Stomach (tissue), 9 donors: ENCODE measurements around the gene SCRG1. TPM values are rescaled to one million over a fixed set of nuclear protein-coding genes. Genes with fewer than 3 reads are reported as not detected.

ENCODE experiments used
- DNase-seq, 2 donors: peaks; one replicate each; pipeline versions ENCODE4 v3.0.0 to v3.0.0-alpha.2; 2013 to 2019
- H3K27ac ChIP-seq, 5 donors: fragments of 200-600 bp in 4 of 5; sonication (generic) in 4 of 5; one replicate each; pipeline ENCODE4 v1.5.1; 2013 to 2019; ENCODE audit warnings: mild to moderate bottlenecking in 1 of 5, moderate library complexity in 1 of 5
- H3K27me3 ChIP-seq, 3 donors: fragments of 200-600 bp; sonication (generic); one replicate each; pipeline ENCODE4 v1.5.1; 2017 to 2019; ENCODE audit warnings: mixed run types in 1 of 3
- H3K36me3 ChIP-seq, 4 donors: fragments of 200-600 bp; sonication (generic); 1 replicate in 3 of 4; 2 replicates in 1 of 4; pipeline ENCODE4 v1.5.1; 2016 to 2019
- H3K4me1 ChIP-seq, 4 donors: fragments of 200-600 bp; sonication (generic); one replicate each; pipeline ENCODE4 v1.5.1; 2016 to 2019
- H3K4me3 ChIP-seq, 4 donors: fragments of 200-600 bp; sonication (generic) in 3 of 4; one replicate each; pipeline ENCODE4 v1.5.1; 2016 to 2019; ENCODE audit warnings: mild to moderate bottlenecking in 1 of 4
- H3K9me3 ChIP-seq, 4 donors: fragments of 200-600 bp; sonication (generic); one replicate each; pipeline ENCODE4 v1.5.1; 2016 to 2019
- CTCF ChIP-seq, 7 experiments: fragments of 450-650 bp in 4 of 7; fragments of 200-600 bp in 3 of 7; sonication (generic) in 3 of 7; IDR thresholded peaks; one replicate each; pipeline ENCODE4 v1.5.1; 2016 to 2019; ENCODE audit warnings: antibody characterized with exemption in 7 of 7, control low read depth in 2 of 7, mild to moderate bottlenecking in 1 of 7
- EP300 ChIP-seq: sonication (generic); formaldehyde crosslinking; IDR thresholded peaks from one replicate; pipeline ENCODE4 v1.6.1; 2017; ENCODE audit warnings: antibody characterized with exemption
- POLR2A ChIP-seq, 4 donors: fragments of 450-650 bp; IDR thresholded peaks; one replicate each; pipeline ENCODE4 v1.6.1; 2016; ENCODE audit warnings: antibody characterized with exemption in 4 of 4, control low read depth in 2 of 4, mild to moderate bottlenecking in 1 of 4, moderate library complexity in 1 of 4
- POLR2AphosphoS5 ChIP-seq, 3 donors: sonication (generic); formaldehyde crosslinking; IDR thresholded peaks; one replicate each; pipeline ENCODE4 v1.6.1; 2016; ENCODE audit warnings: antibody characterized with exemption in 3 of 3
- WGBS, 5 donors: extraction: QIAGEN DNeasy Blood & Tissue Kit in 3 of 5; methylation state at CpG; one replicate each; pipeline versions ENCODE4 v1.1.5 to v1.1.7; 2013 to 2018; 5-methylcytosine and 5-hydroxymethylcytosine counted together
- intact Hi-C: fragments of 100-400 bp; cut with DNase I; formaldehyde crosslinking; loops from one replicate; pipeline ENCODE4 v1.15.1; 2023; ENCODE audit warnings: low total_unique reads
- polyA plus RNA-seq, 3 donors: library from polyadenylated mRNA; stranded (reverse); fragments of 200-250 nt; gene quantifications; one replicate each; pipeline ENCODE4 v1.2.3, GENCODE V29; 2013
- total RNA-seq, 5 donors: library from RNA; depleted of rRNA; stranded (reverse); fragments of >200 nt; gene quantifications; one replicate each; pipeline versions ENCODE4 v1.1.0 to v1.2.3, GENCODE V29; 2014 to 2016
- donor health status: healthy with polysubstance abuse.
- donor health status: Bipolar disorder and iron deficiency.
- donor health status: healthy.

Gene SCRG1
- total and polyA plus RNA-seq, 8 donors: 0.19 to 3.1 (median 0.92) TPM; not detected in 1

- H3K27ac ChIP-seq: no peak overlapping the region
- TF ChIP-seq CTCF (IDR thresholded peaks at IDR 0.05): no peak
- TF ChIP-seq POLR2AphosphoS5 (IDR thresholded peaks at IDR 0.05): no peak
- no peak for TF ChIP-seq POLR2A (IDR thresholded peaks at IDR 0.05)
- no peak for TF ChIP-seq EP300
- intact Hi-C loops: no loop called here
- H3K27me3 ChIP-seq: no peaks in the 10 kb centered on the region
- peaks cover 0 to 7% (median 0%) of the 10 kb centered on the region in 4 donors for H3K36me3 ChIP-seq
- H3K4me1 ChIP-seq: peaks cover 0 to under 1% (median 0%) of the 10 kb centered on the region in 4 donors
- no peak overlapping the region for H3K4me3 ChIP-seq
- H3K9me3 ChIP-seq: no peaks in the 10 kb centered on the region
- DNase-seq: no peak
Measured at GRCh38 chr4:173386751-173387150, 12.2 kb downstream of the SCRG1 start.

GRCh38 chr4:173382349-173382748 is 16.6 kb downstream of the SCRG1 start:
- TF ChIP-seq POLR2A (IDR thresholded peaks at IDR 0.05) (no peak), POLR2AphosphoS5 (IDR thresholded peaks at IDR 0.05) (no peak), CTCF (IDR thresholded peaks at IDR 0.05) (no peak), EP300 (no peak)
- Histone ChIP-seq H3K27me3 (no peaks in the 10 kb centered on the region), H3K9me3 (no peaks in the 10 kb centered on the region), H3K36me3 (peaks cover 0 to 13% (median 0%) of the 10 kb centered on the region in 4 donors), H3K27ac (no peak overlapping the region), H3K4me3 (no peak overlapping the region), H3K4me1 (peaks cover 0 to 9% (median 0%) of the 10 kb centered on the region in 4 donors)
- intact Hi-C loops: no loop called here
- no peak for DNase-seq
- WGBS, 5 donors: 93 to 97% (median 95%) methylated on average over 4 of the region's 4 CpGs

GRCh38 chr4:173381610-173382009 is 17.3 kb downstream of the SCRG1 start:
- TF ChIP-seq POLR2AphosphoS5 (IDR thresholded peaks at IDR 0.05) (no peak), CTCF (IDR thresholded peaks at IDR 0.05) (no peak), POLR2A (IDR thresholded peaks at IDR 0.05) (no peak), EP300 (no peak)
- Histone ChIP-seq H3K27me3 (no peaks in the 10 kb centered on the region), H3K9me3 (no peaks in the 10 kb centered on the region), H3K4me3 (no peak overlapping the region), H3K27ac (no peak overlapping the region), H3K36me3 (peaks cover 0 to 13% (median 0%) of the 10 kb centered on the region in 4 donors), H3K4me1 (peaks cover 0 to 9% (median 0%) of the 10 kb centered on the region in 4 donors)
- WGBS, 5 donors: 22 to 45% (median 25%) methylated on average over 1 of the region's 1 CpG
- intact Hi-C loops: no loop called here
- DNase-seq: no peak

- Histone ChIP-seq H3K36me3 (peaks cover 0 to 13% (median 0%) of the 10 kb centered on the region in 4 donors), H3K9me3 (no peaks in the 10 kb centered on the region)
Measured at GRCh38 chr4:173380987-173381386, 17.9 kb downstream of the SCRG1 start.

More at GRCh38 chr4:173380987-173381386, 17.9 kb downstream of the SCRG1 start:
- DNase-seq: no peak
- intact Hi-C loops: no loop called here
- TF ChIP-seq POLR2AphosphoS5 (IDR thresholded peaks at IDR 0.05): no peak
- TF ChIP-seq POLR2A (IDR thresholded peaks at IDR 0.05): no peak
- TF ChIP-seq CTCF (IDR thresholded peaks at IDR 0.05): no peak
- TF ChIP-seq EP300: no peak
- no peak overlapping the region for H3K4me3 ChIP-seq
- H3K4me1 ChIP-seq: peaks cover 0 to 9% (median 0%) of the 10 kb centered on the region in 4 donors
- H3K27me3 ChIP-seq: no peaks in the 10 kb centered on the region
- H3K27ac ChIP-seq: no peak overlapping the region
